Type B pancreatic cell (in vitro differentiated cells): ENCODE measurements around the gene PHF11. TPM values are rescaled to one million over a fixed set of nuclear protein-coding genes. Genes with fewer than 3 reads are reported as not detected.

Experiments used
- DNase-seq: peaks from one replicate; pipeline ENCODE4 v3.0.0; 2021; ENCODE audit warnings: mixed read lengths; ENCODE audit not compliant: unreplicated experiment; ENCODE audit errors: extremely low spot score
- H3K27ac Mint-ChIP-seq: 2 replicates; pipeline ENCODE4 v1.8.0; 2021; ENCODE audit warnings: mild to moderate bottlenecking, mixed read lengths
- H3K27me3 Mint-ChIP-seq: 2 replicates; pipeline ENCODE4 v1.8.0; 2021; ENCODE audit warnings: mixed read lengths
- H3K36me3 Mint-ChIP-seq: 2 replicates; pipeline ENCODE4 v1.8.0; 2021; ENCODE audit warnings: mixed read lengths
- H3K4me1 Mint-ChIP-seq: one replicate; pipeline ENCODE4 v1.8.0; 2021; ENCODE audit warnings: mixed read lengths; ENCODE audit not compliant: unreplicated experiment
- H3K4me3 Mint-ChIP-seq: 2 replicates; pipeline ENCODE4 v1.8.0; 2021; ENCODE audit warnings: mild to moderate bottlenecking, mixed read lengths
- H3K9me3 Mint-ChIP-seq: 2 replicates; pipeline ENCODE4 v1.8.0; 2021; ENCODE audit warnings: mixed read lengths
- total RNA-seq: library from RNA; stranded (reverse); gene quantifications from 2 replicates; pipeline ENCODE4 v1.2.1, GENCODE V29; 2021; ENCODE audit warnings: low replicate concordance
- TF ChIP-seq, protein P1 (sequence below): fragments of 200-600 bp; sonication (generic); conservative IDR thresholded peaks from 2 replicates; pipeline ENCODE4 v1.5.0; 2021; ENCODE audit warnings: antibody characterized with exemption, mild to moderate bottlenecking

The PHF11 gene
- total RNA-seq, 1 donor from 2014 or later, result 18.9 TPM

- Mint-ChIP-seq H3K27ac (no peak overlapping the region), H3K9me3 (no peaks in the 10 kb centered on the region), H3K27me3 (no peaks in the 10 kb centered on the region), H3K36me3 (peaks cover 28% of the 10 kb centered on the region), H3K4me3 (no peak overlapping the region), H3K4me1 (peaks cover 3% of the 10 kb centered on the region)
- TF ChIP-seq, protein P1, sequence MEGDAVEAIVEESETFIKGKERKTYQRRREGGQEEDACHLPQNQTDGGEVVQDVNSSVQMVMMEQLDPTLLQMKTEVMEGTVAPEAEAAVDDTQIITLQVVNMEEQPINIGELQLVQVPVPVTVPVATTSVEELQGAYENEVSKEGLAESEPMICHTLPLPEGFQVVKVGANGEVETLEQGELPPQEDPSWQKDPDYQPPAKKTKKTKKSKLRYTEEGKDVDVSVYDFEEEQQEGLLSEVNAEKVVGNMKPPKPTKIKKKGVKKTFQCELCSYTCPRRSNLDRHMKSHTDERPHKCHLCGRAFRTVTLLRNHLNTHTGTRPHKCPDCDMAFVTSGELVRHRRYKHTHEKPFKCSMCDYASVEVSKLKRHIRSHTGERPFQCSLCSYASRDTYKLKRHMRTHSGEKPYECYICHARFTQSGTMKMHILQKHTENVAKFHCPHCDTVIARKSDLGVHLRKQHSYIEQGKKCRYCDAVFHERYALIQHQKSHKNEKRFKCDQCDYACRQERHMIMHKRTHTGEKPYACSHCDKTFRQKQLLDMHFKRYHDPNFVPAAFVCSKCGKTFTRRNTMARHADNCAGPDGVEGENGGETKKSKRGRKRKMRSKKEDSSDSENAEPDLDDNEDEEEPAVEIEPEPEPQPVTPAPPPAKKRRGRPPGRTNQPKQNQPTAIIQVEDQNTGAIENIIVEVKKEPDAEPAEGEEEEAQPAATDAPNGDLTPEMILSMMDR, result no peak
- no peak for DNase-seq
Observed at GRCh38 chr13:49550942-49551644, 55.3 kb downstream of the PHF11 start.

GRCh38 chr13:49553888-49554287 is 58.1 kb downstream of the PHF11 start:
- no peak for DNase-seq
- Mint-ChIP-seq H3K36me3 (peaks cover 27% of the 10 kb centered on the region), H3K4me1 (no peaks in the 10 kb centered on the region), H3K4me3 (no peak overlapping the region), H3K9me3 (no peaks in the 10 kb centered on the region), H3K27ac (no peak overlapping the region), H3K27me3 (no peaks in the 10 kb centered on the region)
- TF ChIP-seq, protein P1, result no peak

GRCh38 chr13:49554387-49554786 is 58.6 kb downstream of the PHF11 start:
- no peak overlapping the region for H3K27ac Mint-ChIP-seq
- no peak for DNase-seq
- H3K4me3 Mint-ChIP-seq, result no peak overlapping the region
- H3K36me3 Mint-ChIP-seq, result peaks cover 31% of the 10 kb centered on the region
- TF ChIP-seq, protein P1, result no peak
- no peaks in the 10 kb centered on the region for H3K4me1 Mint-ChIP-seq
- no peaks in the 10 kb centered on the region for H3K9me3 Mint-ChIP-seq
- no peaks in the 10 kb centered on the region for H3K27me3 Mint-ChIP-seq

DNA sequence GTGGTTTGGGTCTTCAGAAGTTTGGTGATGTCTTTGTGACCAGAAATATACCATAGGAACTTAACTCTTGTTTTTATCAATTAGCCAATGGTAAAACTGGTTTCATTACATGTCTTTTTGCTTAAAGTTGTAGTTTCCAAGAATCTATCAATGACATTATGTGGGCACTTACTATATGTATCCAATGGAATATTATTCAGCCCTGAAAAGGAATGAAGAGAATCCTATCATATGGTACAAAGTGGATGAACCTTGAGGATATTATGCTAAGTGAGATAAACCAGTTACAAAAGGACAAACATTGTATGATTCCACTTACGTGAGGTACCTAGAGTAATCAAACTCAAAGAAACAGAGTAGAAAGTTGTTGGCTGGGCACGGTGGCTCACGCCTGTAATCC is 63.3 kb downstream of the PHF11 start:
- Mint-ChIP-seq H3K4me3 (no peak overlapping the region), H3K4me1 (peaks cover 5% of the 10 kb centered on the region), H3K27ac (no peak overlapping the region), H3K9me3 (no peaks in the 10 kb centered on the region), H3K27me3 (peaks cover 2% of the 10 kb centered on the region), H3K36me3 (peaks cover 30% of the 10 kb centered on the region)
- TF ChIP-seq, protein P1, result no peak
- no peak for DNase-seq

DNA sequence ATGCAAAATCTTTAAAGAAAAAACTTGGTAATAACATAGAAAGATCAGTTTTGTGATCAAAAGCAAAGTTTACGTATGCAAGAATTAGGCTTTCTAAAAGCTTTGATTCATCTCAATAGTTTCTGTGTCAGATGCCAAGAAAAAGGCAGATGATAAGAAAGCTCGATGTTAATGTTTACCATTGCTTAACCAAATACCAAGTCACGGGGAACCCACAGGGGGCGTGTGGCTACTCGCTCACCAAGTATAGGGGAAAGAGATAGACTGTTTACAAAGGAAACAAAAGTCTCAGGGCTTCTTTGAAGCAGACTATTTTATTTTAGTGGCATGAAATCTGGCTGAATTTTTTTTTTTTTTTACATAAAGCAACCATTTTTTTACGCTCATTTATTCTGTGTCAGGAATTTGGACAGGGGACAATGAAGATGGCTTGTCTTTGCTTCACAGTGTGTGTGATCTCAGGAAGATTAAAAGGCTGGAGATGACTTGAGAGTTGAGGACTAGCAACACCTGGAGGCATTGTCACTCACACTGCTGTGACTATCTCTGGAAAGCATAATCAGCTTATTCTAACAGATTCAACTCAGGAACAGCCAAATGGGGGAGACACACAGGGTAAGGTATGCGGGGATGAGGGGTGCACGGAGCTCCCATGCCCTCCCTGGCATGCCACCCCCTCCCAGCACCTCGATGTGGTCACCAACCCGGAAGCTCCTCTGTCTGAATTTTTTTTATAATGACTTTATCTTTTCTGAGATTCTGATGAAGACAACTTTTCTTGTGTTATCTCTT is 64.7 kb downstream of the PHF11 start:
- peak overlapping the region; percentile 45 for H3K27ac Mint-ChIP-seq
- peak overlapping the region; percentile 11 for H3K4me3 Mint-ChIP-seq
- no peaks in the 10 kb centered on the region for H3K9me3 Mint-ChIP-seq
- H3K4me1 Mint-ChIP-seq, result peaks cover 5% of the 10 kb centered on the region
- DNase-seq, result no peak
- peaks cover 2% of the 10 kb centered on the region for H3K27me3 Mint-ChIP-seq
- peaks cover 27% of the 10 kb centered on the region for H3K36me3 Mint-ChIP-seq
- TF ChIP-seq, protein P1, result peak; percentile 42
